Large intestine (tissue), 3 donors: ENCODE data around the gene ARHGAP42. TPM values are rescaled to one million over a fixed set of nuclear protein-coding genes. Genes with fewer than 3 reads are reported as not detected.
"Not testable (repeated sequence)": the region's sequence is repeated elsewhere in the genome, so short reads cannot be mapped to it uniquely, and the experiment has no call there.

ENCODE experiments used
- DNase-seq, 2 donors: peaks; one replicate each; pipeline versions ENCODE4 v3.0.0 to v3.0.0-alpha.2; 2013
- H3K27ac ChIP-seq: one replicate; pipeline ENCODE4 v1.5.1; 2013; ENCODE audit warnings: low read length
- H3K27me3 ChIP-seq: 2 replicates; pipeline ENCODE4 v1.6.1; 2013; ENCODE audit warnings: low read length; ENCODE audit not compliant: control insufficient read depth, insufficient read depth
- H3K36me3 ChIP-seq: 2 replicates; pipeline ENCODE4 v1.6.1; 2013; ENCODE audit warnings: low read length; ENCODE audit not compliant: control insufficient read depth, insufficient read depth
- H3K4me1 ChIP-seq: one replicate; pipeline ENCODE4 v1.6.1; 2013; ENCODE audit warnings: low read length; ENCODE audit not compliant: control insufficient read depth, insufficient read depth
- H3K4me3 ChIP-seq: one replicate; pipeline ENCODE4 v1.5.1; 2013; ENCODE audit warnings: low read length
- H3K9me3 ChIP-seq: one replicate; pipeline ENCODE4 v1.6.1; 2013; ENCODE audit warnings: mild to moderate bottlenecking, low read depth, low read length, moderate library complexity; ENCODE audit not compliant: control insufficient read depth
- WGBS: methylation state at CpG from one replicate; pipeline ENCODE4 v1.1.5; 2013; ENCODE audit warnings: low lambda C conversion rate; ENCODE audit not compliant: insufficient coverage; 5-methylcytosine and 5-hydroxymethylcytosine counted together
- polyA plus RNA-seq: library from polyadenylated mRNA; unstranded; fragments of 120-200 nt; gene quantifications from one replicate; pipeline ENCODE4 v1.2.1, GENCODE V29; 2013

ARHGAP42 gene
- polyA plus RNA-seq, 1 donor, result 18.2 TPM

DNA sequence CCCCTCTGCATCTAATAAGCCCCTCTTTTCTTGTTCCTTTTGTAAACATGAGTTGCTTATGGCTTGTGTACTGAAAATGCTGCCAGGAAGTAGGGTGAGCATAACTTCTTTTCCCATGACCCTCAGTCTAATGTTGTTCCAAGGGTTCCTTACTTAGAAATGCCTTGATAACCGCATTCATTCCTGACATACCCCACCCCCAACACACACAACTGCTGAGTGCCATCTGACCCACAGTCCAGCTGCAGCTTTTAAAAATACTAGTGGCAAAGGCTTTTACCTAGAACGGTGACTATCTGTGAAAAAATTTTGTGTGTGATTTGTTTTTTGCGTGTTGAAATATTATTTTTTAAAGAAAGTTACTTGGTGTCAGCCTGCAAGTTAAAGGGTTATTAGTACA is 52.6 kb downstream of the ARHGAP42 start:
- Histone ChIP-seq H3K27ac (no peak overlapping the region), H3K36me3 (no peaks in the 10 kb centered on the region), H3K9me3 (no peaks in the 10 kb centered on the region), H3K4me1 (peaks cover 11% of the 10 kb centered on the region), H3K4me3 (no peak overlapping the region), H3K27me3 (no peaks in the 10 kb centered on the region)
- 45% methylated on average over 2 of the region's 3 CpGs for WGBS
- peak in 1 of 2 donors; percentile 56 for DNase-seq

DNA sequence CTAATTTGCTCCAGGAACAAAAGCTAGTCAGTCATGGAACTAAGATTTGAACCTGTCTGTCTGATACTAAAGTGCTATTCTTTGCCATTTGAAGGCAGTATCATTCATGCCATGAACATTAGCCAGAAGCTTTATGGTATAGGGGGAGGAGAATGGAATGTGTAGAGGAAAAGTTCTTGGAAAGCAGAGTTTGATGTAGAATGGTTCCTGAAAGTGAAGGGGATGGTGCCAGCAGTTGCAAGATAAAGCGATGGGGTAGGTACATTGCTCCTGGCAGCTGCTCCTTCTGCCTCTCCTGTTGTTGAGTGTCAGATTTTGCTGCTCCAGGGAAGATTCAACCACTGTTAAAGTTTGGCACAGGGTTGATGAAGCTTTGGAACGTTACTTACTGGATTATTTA is 53.4 kb downstream of the ARHGAP42 start:
- Histone ChIP-seq H3K4me3 (no peak overlapping the region), H3K36me3 (no peaks in the 10 kb centered on the region), H3K9me3 (no peaks in the 10 kb centered on the region), H3K27me3 (no peaks in the 10 kb centered on the region), H3K27ac (no peak overlapping the region), H3K4me1 (peaks cover 11% of the 10 kb centered on the region)
- WGBS, result no CpG with 5 or more reads among the region's 2 CpGs
- DNase-seq, result no peak

DNA sequence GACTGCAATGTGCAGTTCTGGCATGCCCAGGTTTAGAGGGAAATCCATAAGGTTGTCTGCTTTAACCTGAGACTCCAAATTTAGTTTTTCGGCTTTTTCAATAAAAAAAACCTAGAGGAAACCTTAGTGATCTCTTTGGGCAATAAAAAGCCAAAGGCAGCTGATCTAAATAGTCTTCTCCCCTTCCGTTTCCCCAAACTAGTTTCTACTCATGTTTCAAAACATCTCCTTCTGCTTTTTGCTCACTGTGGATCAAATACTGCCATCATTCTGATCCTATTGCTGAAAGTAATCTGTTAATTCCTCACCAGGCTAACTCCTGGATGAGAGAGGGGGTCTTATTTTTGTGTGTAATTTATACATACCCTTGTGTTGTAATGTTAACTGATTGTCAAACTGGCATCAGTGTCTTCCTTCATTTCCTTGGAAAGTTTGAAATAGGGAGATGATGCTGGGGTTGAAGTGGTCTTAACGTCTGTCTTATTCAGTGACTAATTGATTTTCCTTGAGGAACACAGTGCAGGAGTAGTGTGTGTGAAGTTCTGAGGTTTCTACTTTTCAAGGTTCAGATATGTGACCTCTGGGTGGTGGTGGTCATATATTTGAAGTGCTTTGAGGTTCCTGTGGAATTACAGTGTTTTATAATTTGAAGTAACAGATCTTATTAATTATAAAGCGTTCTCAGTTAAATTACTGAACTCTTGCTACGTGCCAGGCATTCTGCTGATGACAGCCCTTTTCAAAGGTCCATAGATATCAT is 55.0 kb downstream of the ARHGAP42 start:
- H3K9me3 ChIP-seq, result no peaks in the 10 kb centered on the region
- H3K4me3 ChIP-seq, result no peak overlapping the region
- H3K27me3 ChIP-seq, result no peaks in the 10 kb centered on the region
- DNase-seq, result no peak
- H3K4me1 ChIP-seq, result peaks cover 11% of the 10 kb centered on the region
- no peak overlapping the region for H3K27ac ChIP-seq
- no CpG with 5 or more reads among the region's 5 CpGs for WGBS
- H3K36me3 ChIP-seq, result no peaks in the 10 kb centered on the region

DNA sequence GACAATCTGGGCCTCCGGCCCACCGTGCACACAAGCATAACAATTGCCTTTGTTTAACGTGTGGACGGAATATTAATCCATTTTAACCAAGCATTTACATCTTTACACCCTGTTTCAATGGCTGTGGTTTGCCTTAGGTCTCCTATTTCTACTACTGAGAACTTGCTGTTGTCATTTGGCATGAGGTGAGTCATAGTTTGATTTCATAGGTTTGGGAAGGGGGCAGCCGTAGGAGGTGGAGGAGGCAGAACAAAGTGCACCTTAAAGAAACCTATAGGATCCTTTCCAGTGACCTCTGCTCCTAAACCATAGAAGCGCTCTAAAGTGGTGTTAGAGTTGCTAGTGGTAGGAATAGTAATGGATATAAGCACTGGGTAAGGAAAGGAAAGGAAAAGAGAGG is 59.4 kb downstream of the ARHGAP42 start:
- Histone ChIP-seq H3K27me3 (no peaks in the 10 kb centered on the region), H3K4me1 (no peaks in the 10 kb centered on the region), H3K4me3 (no peak overlapping the region), H3K27ac (no peak overlapping the region), H3K36me3 (peaks cover 3% of the 10 kb centered on the region), H3K9me3 (peaks cover 20% of the 10 kb centered on the region)
- no peak for DNase-seq
- WGBS, result 100% methylated on average over 1 of the region's 6 CpGs

DNA sequence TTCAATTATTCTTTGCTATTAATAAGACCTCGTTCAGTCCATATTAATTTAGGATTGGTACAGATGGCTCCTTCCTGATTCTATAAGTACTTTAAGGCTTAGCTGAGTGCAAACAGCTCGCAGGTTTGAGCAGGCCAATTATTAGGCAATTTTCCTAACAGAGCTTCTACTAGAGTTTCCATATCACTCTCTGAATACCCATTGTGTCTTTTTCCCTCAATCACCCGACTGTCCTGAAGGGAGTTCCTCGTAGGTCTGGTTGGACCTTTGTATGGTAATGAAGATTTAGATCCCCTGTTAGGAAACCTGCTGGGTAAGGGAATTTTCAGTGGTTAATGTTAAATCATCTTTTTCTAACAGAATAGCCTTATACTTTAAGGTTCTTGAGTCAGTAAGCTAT is 61.1 kb downstream of the ARHGAP42 start:
- H3K36me3 ChIP-seq, result peaks cover 3% of the 10 kb centered on the region
- H3K4me1 ChIP-seq, result peaks cover under 1% of the 10 kb centered on the region
- 56% methylated on average over 3 of the region's 4 CpGs for WGBS
- H3K27ac ChIP-seq, result no peak overlapping the region
- H3K4me3 ChIP-seq, result no peak overlapping the region
- peaks cover 20% of the 10 kb centered on the region for H3K9me3 ChIP-seq
- DNase-seq, result no peak
- no peaks in the 10 kb centered on the region for H3K27me3 ChIP-seq

DNA sequence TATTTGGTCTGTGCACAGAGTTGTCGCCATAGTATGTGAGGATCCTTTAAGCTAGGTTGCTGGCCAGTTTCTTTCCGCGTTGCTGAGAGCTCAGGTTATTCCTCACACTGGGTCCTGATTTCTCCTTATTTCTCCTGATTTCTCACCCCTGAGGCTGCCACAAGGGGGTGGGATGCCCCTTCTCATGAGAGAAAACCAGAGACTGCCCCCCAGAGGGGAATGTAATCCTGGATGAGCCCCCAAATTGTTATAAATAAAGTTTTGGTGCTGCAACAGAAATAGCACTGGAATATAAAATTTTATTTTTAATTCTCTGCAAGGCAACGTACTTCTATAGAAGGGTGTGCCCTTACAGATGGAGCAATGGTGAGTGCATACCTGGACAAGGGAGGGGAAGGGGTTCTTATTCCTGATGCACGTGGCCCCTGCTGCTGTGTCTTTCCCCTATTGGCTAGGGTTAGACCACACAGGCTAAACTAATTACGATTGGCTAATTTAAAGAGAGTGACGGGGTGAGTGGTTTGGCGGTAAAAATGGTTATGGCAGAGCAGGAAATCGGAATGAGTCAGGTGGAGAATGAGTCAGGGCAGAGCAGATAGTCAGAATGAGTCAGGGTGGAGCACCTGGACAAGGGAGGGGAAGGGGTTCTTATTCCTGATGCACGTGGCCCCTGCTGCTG is 62.9 kb downstream of the ARHGAP42 start:
- H3K4me1 ChIP-seq, H3K27ac ChIP-seq: not testable (repeated sequence)

DNA sequence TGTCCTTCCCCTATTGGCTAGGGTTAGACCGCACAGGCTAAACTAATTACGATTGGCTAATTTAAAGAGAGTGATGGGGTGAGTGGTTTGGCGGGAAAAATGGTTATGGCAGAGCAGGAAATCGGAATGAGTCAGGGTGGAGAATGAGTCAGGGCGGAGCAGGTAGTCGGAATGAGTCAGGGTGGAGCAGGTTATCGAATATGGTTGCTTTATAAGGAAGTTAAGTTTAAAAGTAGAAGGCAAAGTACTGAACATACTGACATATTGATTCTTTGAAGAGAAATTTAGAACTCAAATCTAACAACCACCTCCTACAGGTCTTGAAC is 63.4 kb downstream of the ARHGAP42 start:
- not testable (repeated sequence) for H3K27me3 ChIP-seq, DNase-seq, H3K36me3 ChIP-seq, H3K4me1 ChIP-seq, H3K4me3 ChIP-seq, H3K27ac ChIP-seq
- WGBS, result 100% methylated on average over 4 of the region's 7 CpGs
- H3K9me3 ChIP-seq, result peaks cover 20% of the 10 kb centered on the region

More for the DNA sequence above, 62.9 kb downstream of the ARHGAP42 start:
- not testable (repeated sequence) for H3K4me3 ChIP-seq, DNase-seq, H3K27me3 ChIP-seq, H3K36me3 ChIP-seq
- WGBS, result 87% methylated on average over 3 of the region's 10 CpGs
- peaks cover 20% of the 10 kb centered on the region for H3K9me3 ChIP-seq

DNA sequence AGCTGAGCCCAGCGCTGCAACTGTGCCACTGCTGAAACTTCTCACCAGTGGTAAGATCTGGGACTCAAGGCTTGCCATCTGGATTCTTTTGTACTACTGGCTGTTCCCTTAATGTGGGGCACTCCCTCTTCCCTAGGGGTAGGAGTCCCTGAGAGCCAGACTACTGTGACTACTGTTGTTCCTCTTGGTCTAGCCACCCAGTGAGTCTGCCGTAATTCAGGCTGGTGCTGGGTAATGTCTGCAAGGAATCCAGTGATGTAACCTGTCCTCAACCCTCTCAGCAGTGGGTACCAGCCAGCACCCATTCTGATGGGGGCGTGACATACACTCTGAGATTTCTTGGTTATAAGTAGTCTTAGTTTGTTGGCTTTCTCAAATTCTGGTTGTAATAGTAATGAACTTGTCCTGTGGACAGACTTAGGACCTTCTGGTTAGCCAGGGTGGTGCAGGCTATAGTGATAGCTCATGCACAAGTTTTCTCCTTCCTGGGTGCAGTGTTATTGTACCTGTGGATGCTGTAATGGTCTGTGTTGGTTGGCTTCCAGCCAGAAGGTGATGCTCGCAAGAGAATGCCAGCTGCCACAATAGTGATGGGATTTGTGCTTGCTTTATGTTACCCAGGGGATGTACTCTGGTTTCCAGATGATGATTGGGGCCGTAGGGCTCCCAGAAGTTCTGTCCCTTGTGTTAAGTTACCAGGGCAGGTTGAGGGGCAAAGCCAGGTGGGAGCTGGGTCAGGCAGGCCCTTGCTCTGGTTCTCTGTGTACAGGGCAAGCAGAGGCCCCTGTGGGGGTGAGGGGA is 65.5 kb downstream of the ARHGAP42 start:
- no CpG with 5 or more reads among the region's 5 CpGs for WGBS
- Histone ChIP-seq H3K4me1 (peaks cover 8% of the 10 kb centered on the region), H3K36me3 (peaks cover 3% of the 10 kb centered on the region), H3K4me3 (no peak overlapping the region), H3K9me3 (peaks cover 20% of the 10 kb centered on the region), H3K27ac (peak overlapping the region; percentile 2), H3K27me3 (no peaks in the 10 kb centered on the region)
- DNase-seq, result no peak

DNA sequence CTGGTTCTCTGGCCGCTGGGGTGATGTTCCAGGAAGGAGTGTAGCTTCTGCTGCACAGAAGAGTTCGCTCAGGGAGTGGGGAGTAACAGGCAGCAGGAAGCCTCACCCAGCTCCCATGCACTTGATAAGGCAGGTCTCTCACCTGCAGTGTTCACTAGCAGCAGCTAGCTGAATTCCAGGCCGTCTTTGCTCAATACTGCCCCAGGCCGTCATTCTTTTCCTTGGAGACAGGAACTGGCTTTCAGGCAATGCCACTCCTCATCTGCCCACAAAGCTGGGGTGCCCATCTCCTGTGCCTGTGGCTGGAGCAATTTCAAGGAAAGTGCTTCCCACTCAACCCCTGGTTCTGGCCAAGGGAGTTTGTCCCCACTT is 66.1 kb downstream of the ARHGAP42 start:
- WGBS, result no CpG with 5 or more reads among the region's 4 CpGs
- no peaks in the 10 kb centered on the region for H3K27me3 ChIP-seq
- H3K36me3 ChIP-seq, result peaks cover 3% of the 10 kb centered on the region
- peak in 1 of 2 donors; percentile 71 for DNase-seq
- H3K4me3 ChIP-seq, result no peak overlapping the region
- H3K9me3 ChIP-seq, result peaks cover 20% of the 10 kb centered on the region
- peak overlapping the region; percentile 2 for H3K27ac ChIP-seq
- H3K4me1 ChIP-seq, result peaks cover 8% of the 10 kb centered on the region

DNA sequence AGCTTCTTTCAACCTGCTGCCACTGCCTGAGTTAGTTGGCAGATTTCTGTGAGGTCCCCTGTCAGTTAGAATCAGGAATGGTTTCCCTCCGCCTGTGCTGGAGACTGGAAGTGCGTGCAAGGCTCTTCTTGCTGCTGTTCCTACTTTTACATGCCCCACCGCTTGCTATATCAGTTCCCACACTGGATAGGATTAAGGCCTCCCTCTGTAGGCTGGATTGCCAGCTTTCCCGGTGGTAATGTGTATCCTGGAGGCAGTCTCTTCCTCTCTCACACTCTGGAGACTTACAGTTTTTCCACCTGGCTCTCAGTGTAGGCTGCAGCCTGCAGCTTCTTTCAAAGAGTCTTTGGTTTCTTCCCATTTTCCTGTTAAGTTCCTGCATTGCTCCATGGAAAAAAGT is 66.5 kb downstream of the ARHGAP42 start:
- Histone ChIP-seq H3K9me3 (peaks cover 20% of the 10 kb centered on the region), H3K27ac (peak overlapping the region; percentile 2), H3K4me1 (peaks cover 11% of the 10 kb centered on the region), H3K4me3 (no peak overlapping the region), H3K27me3 (no peaks in the 10 kb centered on the region), H3K36me3 (peaks cover 3% of the 10 kb centered on the region)
- no CpG with 5 or more reads among the region's 4 CpGs for WGBS
- DNase-seq, result no peak
